Keratinocyte (primary cell): Measurements from ENCODE around the gene TMEM88. TPM values are rescaled to one million over a fixed set of nuclear protein-coding genes. Genes with fewer than 3 reads are reported as not detected.
A peak's percentile ranks its signal among the peaks of the same experiment; 100 is the strongest.
"Not testable (repeated sequence)": the region's sequence is repeated elsewhere in the genome, so short reads cannot be mapped to it uniquely, and the experiment has no call there.

Experiments used
- DNase-seq: peaks from one replicate; pipeline ENCODE4 v3.0.0-alpha.2; 2011; ENCODE audit warnings: low read depth, missing footprints, low spot score
- FAIRE-seq: peaks from 2 replicates; lab custom pipeline; 2011; peaks lifted over from hg19 to GRCh38; lab: Jason Lieb, UNC
- H2AFZ ChIP-seq: 2 replicates; pipeline ENCODE4 v1.6.0; 2012; ENCODE audit warnings: low read length, control low read depth, inconsistent platforms; ENCODE audit not compliant: control insufficient read depth
- H3K27ac ChIP-seq: 2 replicates; pipeline ENCODE4 v1.5.1; 2011; ENCODE audit warnings: low read length; ENCODE audit not compliant: control insufficient read depth, insufficient read depth
- H3K27me3 ChIP-seq: 3 replicates; pipeline ENCODE4 v1.6.0; 2011; ENCODE audit warnings: low read length; ENCODE audit not compliant: control insufficient read depth, insufficient read depth; ENCODE audit errors: extremely low read depth
- H3K36me3 ChIP-seq, 2 experiments: 2 replicates in 1 of 2; 3 replicates in 1 of 2; pipeline ENCODE4 v1.5.1; 2011; ENCODE audit warnings: low read length in 2 of 2, mild to moderate bottlenecking in 1 of 2; ENCODE audit not compliant: control insufficient read depth in 2 of 2, insufficient read depth in 2 of 2; ENCODE audit errors: extremely low read depth in 1 of 2
- H3K4me1 ChIP-seq: 3 replicates; pipeline ENCODE4 v1.5.1; 2011; ENCODE audit warnings: low read length; ENCODE audit not compliant: control insufficient read depth, insufficient read depth; ENCODE audit errors: extremely low read depth
- H3K4me2 ChIP-seq: 3 replicates; pipeline ENCODE4 v1.6.0; 2011; ENCODE audit warnings: low read depth, low read length; ENCODE audit not compliant: control insufficient read depth, insufficient read depth; ENCODE audit errors: extremely low read depth
- H3K4me3 ChIP-seq, 3 experiments: fragments of 200-600 bp in 1 of 3; sonication (generic) in 1 of 3; 2 replicates in 2 of 3; 3 replicates in 1 of 3; pipeline ENCODE4 v1.5.1; 2011 to 2016; ENCODE audit warnings: low read length in 3 of 3, mild to moderate bottlenecking in 3 of 3, control low read depth in 2 of 3, inconsistent platforms in 1 of 3, low read depth in 1 of 3, mixed read lengths in 1 of 3, mixed run types in 1 of 3, moderate library complexity in 1 of 3; ENCODE audit not compliant: control insufficient read depth in 2 of 3, insufficient read depth in 2 of 3; ENCODE audit errors: extremely low read depth in 1 of 3
- H3K79me2 ChIP-seq: 2 replicates; pipeline ENCODE4 v1.6.0; 2012; ENCODE audit warnings: low read length; ENCODE audit not compliant: control insufficient read depth, insufficient read depth
- H3K9ac ChIP-seq: 3 replicates; pipeline ENCODE4 v1.6.0; 2011; ENCODE audit warnings: low read length; ENCODE audit not compliant: control insufficient read depth, insufficient read depth; ENCODE audit errors: extremely low read depth
- H3K9me1 ChIP-seq: 3 replicates; pipeline ENCODE4 v1.6.0; 2011; ENCODE audit warnings: low read length; ENCODE audit not compliant: control insufficient read depth, insufficient read depth; ENCODE audit errors: extremely low read depth
- H3K9me3 ChIP-seq: 2 replicates; pipeline ENCODE4 v1.5.1; 2012; ENCODE audit warnings: low read depth, low read length; ENCODE audit not compliant: control insufficient read depth
- H4K20me1 ChIP-seq: 3 replicates; pipeline ENCODE4 v1.6.0; 2011; ENCODE audit warnings: low read length; ENCODE audit not compliant: control insufficient read depth, insufficient read depth; ENCODE audit errors: extremely low read depth
- CTCF ChIP-seq, 3 experiments: IDR thresholded peaks in 1 of 3; conservative IDR thresholded peaks in 1 of 3; optimal IDR thresholded peaks in 1 of 3; 2 replicates in 2 of 3; 3 replicates in 1 of 3; pipeline versions ENCODE3 to v1.5.1; 2011; ENCODE audit warnings: low read length in 3 of 3, mild to moderate bottlenecking in 3 of 3, moderate library complexity in 2 of 3, control low read depth in 1 of 3, inconsistent platforms in 1 of 3; ENCODE audit not compliant: insufficient read depth in 2 of 3; ENCODE audit errors: extremely low read depth in 1 of 3
- EZH2 ChIP-seq: IDR thresholded peaks from one replicate; pipeline ENCODE4 v1.6.1; 2012; ENCODE audit warnings: inconsistent platforms, mild to moderate bottlenecking, low read length, moderate library complexity
- dilution Hi-C: fragments of 300-500 bp; cut with MboI; formaldehyde crosslinking; loops from one replicate; pipeline ENCODE4 v1.7.0; 2020; ENCODE audit warnings: low sequenced_read_pairs; ENCODE audit not compliant: extremely low pct_ligation_motif_present
- polyA plus RNA-seq, 5 experiments: library from polyadenylated mRNA; depleted of rRNA in 3 of 5; stranded (reverse) in 3 of 5; stranded (forward) in 1 of 5; unstranded in 1 of 5; fragments of >200 nt; gene quantifications; 1 replicate in 1 of 5; 2 replicates in 3 of 5; 3 replicates in 1 of 5; pipeline versions ENCODE4 v1.2.1 to v1.2.3, GENCODE V29; 2011 to 2012; ENCODE audit warnings: missing spikeins in 2 of 5, low read depth in 1 of 5, low replicate concordance in 1 of 5

Gene TMEM88
- polyA plus RNA-seq, 1 donor (not counting 4 experiments of a cell fraction or from before 2014, with no cell fraction given), result 0.45 TPM

GRCh38 chr17:7859028-7859427 lies 4.2 kb downstream of the TMEM88 start:
- H3K4me3 ChIP-seq, result peak overlapping the region; percentile 57 to 98 (median 79)
- peak overlapping the region; percentile 73 for H3K27ac ChIP-seq
- H3K9ac ChIP-seq, result peak overlapping the region; percentile 79

GRCh38 chr17:7862692-7863437 lies 8.0 kb downstream of the TMEM88 start:
- Histone ChIP-seq H3K4me3 (no peak overlapping the region), H3K9me3 (no peaks in the 10 kb centered on the region), H3K27ac (no peak overlapping the region), H4K20me1 (no peaks in the 10 kb centered on the region), H3K36me3 (peaks cover 5 to 8% of the 10 kb centered on the region in 2 experiments), H3K4me1 (peaks cover 26% of the 10 kb centered on the region), H3K27me3 (no peaks in the 10 kb centered on the region), H3K9ac (no peak overlapping the region), H2AFZ (no peak overlapping the region), H3K4me2 (no peak overlapping the region), H3K79me2 (peaks cover 16% of the 10 kb centered on the region), H3K9me1 (no peaks in the 10 kb centered on the region)
- FAIRE-seq (no peak), DNase-seq (no peak)
- TF ChIP-seq CTCF (optimal IDR thresholded peaks at IDR 0.05 in 1 of 3, IDR thresholded peaks at IDR 0.05 in 1 of 3, conservative IDR thresholded peaks at IDR 0.05 in 1 of 3; ENCODE audit: extremely low read depth in 1 of 3, insufficient read depth in 2 of 3, low read length in 3 of 3) (peak; percentile 58 to 66 (median 59)), EZH2 (no peak)
- dilution Hi-C loops, result no loop called here

More at GRCh38 chr17:7859028-7859427, 4.2 kb downstream of the TMEM88 start:
- no peak for FAIRE-seq
- H3K36me3 ChIP-seq, result peaks cover 5 to 8% of the 10 kb centered on the region in 2 experiments
- dilution Hi-C loops, result no loop called here
- peaks cover 25% of the 10 kb centered on the region for H3K79me2 ChIP-seq
- H3K27me3 ChIP-seq, result no peaks in the 10 kb centered on the region
- DNase-seq, result no peak
- peaks cover 37% of the 10 kb centered on the region for H3K4me1 ChIP-seq
- no peaks in the 10 kb centered on the region for H4K20me1 ChIP-seq
- no peak overlapping the region for H2AFZ ChIP-seq
- no peaks in the 10 kb centered on the region for H3K9me3 ChIP-seq
- no peaks in the 10 kb centered on the region for H3K9me1 ChIP-seq
- H3K4me2 ChIP-seq, result peak overlapping the region; percentile 97
- TF ChIP-seq CTCF (optimal IDR thresholded peaks at IDR 0.05 in 1 of 3, IDR thresholded peaks at IDR 0.05 in 1 of 3, conservative IDR thresholded peaks at IDR 0.05 in 1 of 3; ENCODE audit: extremely low read depth in 1 of 3, insufficient read depth in 2 of 3, low read length in 3 of 3) (no peak), EZH2 (no peak)

- H3K79me2 ChIP-seq, H3K27ac ChIP-seq, FAIRE-seq, H3K4me3 ChIP-seq, H2AFZ ChIP-seq, H3K36me3 ChIP-seq, H3K9ac ChIP-seq, H3K9me3 ChIP-seq, H4K20me1 ChIP-seq, H3K4me2 ChIP-seq, DNase-seq, dilution Hi-C loops, H3K27me3 ChIP-seq, H3K9me1 ChIP-seq: not testable (repeated sequence)
- peaks cover 21% of the 10 kb centered on the region for H3K4me1 ChIP-seq
These were observed 9.5 kb downstream of the TMEM88 start for GRCh38 chr17:7864384-7864783.
